ENCODE measurements around the gene GHR.

- TF ChIP-seq CTCF (optimal IDR thresholded peaks at IDR 0.05 in 1 of 3, IDR thresholded peaks at IDR 0.05 in 1 of 3, conservative IDR thresholded peaks at IDR 0.05 in 1 of 3; ENCODE audit: extremely low read depth in 1 of 3, insufficient read depth in 2 of 3, low read length in 3 of 3) (no peak), EZH2 (IDR thresholded peaks at IDR 0.05; ENCODE audit: low read length) (no peak)
These were observed 317.7 kb downstream of the GHR start for GRCh38 chr5:42740920-42741319.
